H9 (cell line): ENCODE data around the gene FBXO2. TPM values are rescaled to one million over a fixed set of nuclear protein-coding genes. Genes with fewer than 3 reads are reported as not detected.

Experiments used
- DNase-seq: peaks from one replicate; pipeline ENCODE4 v3.0.0-alpha.2; 2017
- H2AFZ ChIP-seq: one replicate; pipeline ENCODE4 v1.6.1; 2013; ENCODE audit warnings: mild to moderate bottlenecking, low read length, control low read depth, moderate library complexity
- H2AK5ac ChIP-seq: 2 replicates; pipeline ENCODE4 v1.6.1; 2013; ENCODE audit warnings: low read length, control low read depth, mixed read lengths; ENCODE audit not compliant: insufficient read length
- H2BK120ac ChIP-seq: one replicate; pipeline ENCODE4 v1.6.1; 2013; ENCODE audit warnings: low read depth, mild to moderate bottlenecking, low read length, control low read depth, inconsistent platforms; ENCODE audit not compliant: poor library complexity, severe bottlenecking
- H2BK12ac ChIP-seq: 2 replicates; pipeline ENCODE4 v1.6.1; 2013; ENCODE audit warnings: low read length, control low read depth, mixed read lengths, low read depth; ENCODE audit not compliant: insufficient read length
- H2BK15ac ChIP-seq: 2 replicates; pipeline ENCODE4 v1.6.1; 2013; ENCODE audit warnings: low read depth, low read length, control low read depth
- H2BK20ac ChIP-seq: one replicate; pipeline ENCODE4 v1.6.1; 2013; ENCODE audit warnings: low read depth, mild to moderate bottlenecking, low read length, control low read depth, inconsistent platforms; ENCODE audit not compliant: poor library complexity, severe bottlenecking
- H2BK5ac ChIP-seq: 2 replicates; pipeline ENCODE4 v1.6.1; 2013; ENCODE audit warnings: low read length, control low read depth, mixed read lengths; ENCODE audit not compliant: insufficient read length
- H3K14ac ChIP-seq: 2 replicates; pipeline ENCODE4 v1.6.1; 2013; ENCODE audit warnings: low read length, control low read depth; ENCODE audit not compliant: insufficient read depth
- H3K18ac ChIP-seq: 2 replicates; pipeline ENCODE4 v1.6.1; 2013; ENCODE audit warnings: low read depth, mild to moderate bottlenecking, mixed read lengths, low read length, control low read depth; ENCODE audit not compliant: insufficient read length
- H3K23ac ChIP-seq: 2 replicates; pipeline ENCODE4 v1.6.1; 2013; ENCODE audit warnings: low read length, control low read depth, mixed read lengths, low read depth; ENCODE audit not compliant: insufficient read length
- H3K23me2 ChIP-seq: 2 replicates; pipeline ENCODE4 v1.6.1; 2013; ENCODE audit warnings: low read depth, mild to moderate bottlenecking, mixed read lengths, low read length, control low read depth; ENCODE audit not compliant: insufficient read length, poor library complexity, severe bottlenecking
- H3K27ac ChIP-seq: 2 replicates; pipeline ENCODE4 v1.5.1; 2013; ENCODE audit warnings: low read length, control low read depth, mixed read lengths, low read depth; ENCODE audit not compliant: insufficient read length
- H3K27me3 ChIP-seq: 2 replicates; pipeline ENCODE4 v1.6.1; 2013; ENCODE audit warnings: low read length, control low read depth, inconsistent platforms; ENCODE audit not compliant: insufficient read depth
- H3K4ac ChIP-seq: 2 replicates; pipeline ENCODE4 v1.6.1; 2013; ENCODE audit warnings: low read depth, mild to moderate bottlenecking, control low read depth, inconsistent platforms, low read length, moderate library complexity
- H3K4me1 ChIP-seq: 2 replicates; pipeline ENCODE4 v1.6.1; 2013; ENCODE audit warnings: low read length, control low read depth, inconsistent platforms; ENCODE audit not compliant: insufficient read depth
- H3K4me2 ChIP-seq: 2 replicates; pipeline ENCODE4 v1.6.1; 2013; ENCODE audit warnings: low read length, control low read depth, mixed read lengths; ENCODE audit not compliant: insufficient read length, insufficient read depth
- H3K56ac ChIP-seq: 2 replicates; pipeline ENCODE4 v1.6.1; 2013; ENCODE audit warnings: low read depth, mild to moderate bottlenecking, mixed read lengths, low read length, control low read depth; ENCODE audit not compliant: insufficient read length
- H3K79me1 ChIP-seq: 2 replicates; pipeline ENCODE4 v1.6.1; 2013; ENCODE audit warnings: low read depth, mild to moderate bottlenecking, moderate library complexity, low read length, control low read depth, inconsistent platforms; ENCODE audit not compliant: insufficient read depth, poor library complexity, severe bottlenecking
- H3K79me2 ChIP-seq: 2 replicates; pipeline ENCODE4 v1.6.1; 2013; ENCODE audit warnings: low read length, control low read depth, inconsistent platforms; ENCODE audit not compliant: insufficient read depth
- H3K9ac ChIP-seq: 2 replicates; pipeline ENCODE4 v1.6.1; 2013; ENCODE audit warnings: low read length, control low read depth, mixed read lengths; ENCODE audit not compliant: insufficient read length; ENCODE audit errors: extremely low read depth
- H3K9me3 ChIP-seq: one replicate; pipeline ENCODE4 v1.6.1; 2013; ENCODE audit warnings: low read depth, low read length, inconsistent platforms; ENCODE audit not compliant: control insufficient read depth
- H3T11ph ChIP-seq: one replicate; pipeline ENCODE4 v1.6.1; 2013; ENCODE audit warnings: mild to moderate bottlenecking, low read length, control low read depth, inconsistent platforms
- H4K20me1 ChIP-seq: one replicate; pipeline ENCODE4 v1.6.1; 2013; ENCODE audit not compliant: control insufficient read depth, insufficient read length, insufficient read depth
- H4K5ac ChIP-seq: 2 replicates; pipeline ENCODE4 v1.6.1; 2013; ENCODE audit warnings: low read depth, mild to moderate bottlenecking, mixed read lengths, low read length, control low read depth; ENCODE audit not compliant: insufficient read length
- H4K8ac ChIP-seq: replicated peaks from 2 replicates; pipeline ENCODE4 v1.6.1; 2013; ENCODE audit warnings: low read length, control low read depth, mixed read lengths, low read depth; ENCODE audit not compliant: insufficient read length
- H4K91ac ChIP-seq: 2 replicates; pipeline ENCODE4 v1.6.1; 2013; ENCODE audit warnings: low read depth, mild to moderate bottlenecking, moderate library complexity, mixed read lengths, low read length, control low read depth; ENCODE audit not compliant: insufficient read length
- H3K27ac Mint-ChIP-seq, 3 experiments: 2 replicates in 2 of 3; 3 replicates in 1 of 3; pipeline ENCODE4 v1.8.0; 2020 to 2021; ENCODE audit warnings: mixed read lengths in 3 of 3, mild to moderate bottlenecking in 1 of 3, moderate library complexity in 1 of 3
- H3K27me3 Mint-ChIP-seq: 2 replicates; pipeline ENCODE4 v1.8.0; 2021; ENCODE audit warnings: low read depth, mild to moderate bottlenecking, moderate library complexity, mixed read lengths
- H3K36me3 Mint-ChIP-seq, 3 experiments: 2 replicates in 2 of 3; 3 replicates in 1 of 3; pipeline ENCODE4 v1.8.0; 2020 to 2021; ENCODE audit warnings: low read depth in 3 of 3, mixed read lengths in 3 of 3; ENCODE audit not compliant: insufficient read depth in 1 of 3
- H3K4me1 Mint-ChIP-seq, 2 experiments: 2 replicates each; pipeline ENCODE4 v1.8.0; 2020; ENCODE audit warnings: mixed read lengths in 2 of 2
- H3K4me3 Mint-ChIP-seq, 2 experiments: 2 replicates in 1 of 2; 3 replicates in 1 of 2; pipeline ENCODE4 v1.8.0; 2020 to 2021; ENCODE audit warnings: mild to moderate bottlenecking in 2 of 2, mixed read lengths in 2 of 2, moderate library complexity in 1 of 2
- H3K9me3 Mint-ChIP-seq, 2 experiments: 2 replicates in 1 of 2; 3 replicates in 1 of 2; pipeline ENCODE4 v1.8.0; 2020; ENCODE audit warnings: mild to moderate bottlenecking in 2 of 2, mixed read lengths in 2 of 2, moderate library complexity in 1 of 2
- WGBS: extraction: QIAGEN DNeasy Blood & Tissue Kit; methylation state at CpG from one replicate; pipeline ENCODE4 v1.1.7; 2013; ENCODE audit warnings: missing lambda C conversion rate, low lambda C conversion rate, mixed read lengths; ENCODE audit not compliant: insufficient read length; ENCODE audit errors: extremely low coverage; 5-methylcytosine and 5-hydroxymethylcytosine counted together
- total RNA-seq: library from RNA; stranded (reverse); gene quantifications from 2 replicates; pipeline ENCODE4 v1.2.1, GENCODE V29; 2021
- TF ChIP-seq, protein P1 (sequence below): fragments of 200-600 bp; sonication (generic); conservative IDR thresholded peaks from 3 replicates; pipeline ENCODE4 v1.8.0; 2021; ENCODE audit warnings: antibody characterized with exemption, mild to moderate bottlenecking

The FBXO2 gene
- total RNA-seq, 1 experiment from 2014 or later, result 28.9 TPM

DNA sequence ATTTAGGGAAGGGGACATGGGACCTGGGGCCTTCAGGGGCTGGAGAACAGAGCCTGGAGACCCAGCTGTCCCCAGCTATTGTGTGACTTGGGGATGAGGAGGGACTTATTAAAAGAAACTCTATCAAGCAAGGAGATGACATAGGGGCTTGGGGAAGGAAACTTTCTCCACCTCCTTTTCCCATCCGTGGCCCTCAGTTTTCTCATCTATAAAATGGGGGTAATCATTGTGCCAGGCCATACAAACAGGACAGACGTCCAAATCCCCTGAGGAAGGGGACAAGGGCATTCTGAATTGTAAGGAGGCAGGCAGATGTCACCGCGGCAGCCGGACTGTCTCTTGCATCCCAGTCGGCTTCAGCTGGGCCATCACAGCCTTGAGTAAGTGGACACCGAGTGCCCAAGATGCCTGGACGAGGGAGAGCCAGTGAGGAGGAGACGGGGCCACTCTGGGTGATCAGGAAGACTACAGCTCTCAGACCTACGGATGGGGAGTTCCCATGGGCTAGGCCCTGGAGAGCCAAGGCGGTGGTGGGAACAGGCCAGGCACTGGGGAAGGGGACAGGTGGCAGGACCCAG is 1.9 kb downstream of the FBXO2 start:
- no peak overlapping the region for H4K8ac ChIP-seq
- no peak overlapping the region for H3K23ac ChIP-seq
- H3K4me1 ChIP-seq, result no peaks in the 10 kb centered on the region; the same call in 1 of the 2 replicates
- no peak overlapping the region for H3K4me2 ChIP-seq
- no peak overlapping the region for H4K5ac ChIP-seq
- H3K18ac ChIP-seq, result no peak overlapping the region
- no peaks in the 10 kb centered on the region for H4K20me1 ChIP-seq
- peaks cover 6 to 11% (median 9%) of the 10 kb centered on the region in 3 experiments for H3K36me3 Mint-ChIP-seq
- H3K9me3 Mint-ChIP-seq, result no peaks in the 10 kb centered on the region
- H2BK15ac ChIP-seq, result no peak overlapping the region
- no peak overlapping the region for H2BK20ac ChIP-seq
- no peak overlapping the region for H2AK5ac ChIP-seq
- TF ChIP-seq, protein P1, sequence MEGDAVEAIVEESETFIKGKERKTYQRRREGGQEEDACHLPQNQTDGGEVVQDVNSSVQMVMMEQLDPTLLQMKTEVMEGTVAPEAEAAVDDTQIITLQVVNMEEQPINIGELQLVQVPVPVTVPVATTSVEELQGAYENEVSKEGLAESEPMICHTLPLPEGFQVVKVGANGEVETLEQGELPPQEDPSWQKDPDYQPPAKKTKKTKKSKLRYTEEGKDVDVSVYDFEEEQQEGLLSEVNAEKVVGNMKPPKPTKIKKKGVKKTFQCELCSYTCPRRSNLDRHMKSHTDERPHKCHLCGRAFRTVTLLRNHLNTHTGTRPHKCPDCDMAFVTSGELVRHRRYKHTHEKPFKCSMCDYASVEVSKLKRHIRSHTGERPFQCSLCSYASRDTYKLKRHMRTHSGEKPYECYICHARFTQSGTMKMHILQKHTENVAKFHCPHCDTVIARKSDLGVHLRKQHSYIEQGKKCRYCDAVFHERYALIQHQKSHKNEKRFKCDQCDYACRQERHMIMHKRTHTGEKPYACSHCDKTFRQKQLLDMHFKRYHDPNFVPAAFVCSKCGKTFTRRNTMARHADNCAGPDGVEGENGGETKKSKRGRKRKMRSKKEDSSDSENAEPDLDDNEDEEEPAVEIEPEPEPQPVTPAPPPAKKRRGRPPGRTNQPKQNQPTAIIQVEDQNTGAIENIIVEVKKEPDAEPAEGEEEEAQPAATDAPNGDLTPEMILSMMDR, result no peak
- no peaks in the 10 kb centered on the region for H3K79me1 ChIP-seq
- DNase-seq, result no peak
- peak overlapping the region; percentile 27 to 50; a peak in 4 of 5 replicates for H3K4me3 Mint-ChIP-seq
- peaks cover 49% of the 10 kb centered on the region for H3K27me3 Mint-ChIP-seq
- H3K27ac ChIP-seq, result no peak overlapping the region
- H3K9ac ChIP-seq, result no peak overlapping the region
- no peak overlapping the region for H3K4ac ChIP-seq
- peaks cover 9% of the 10 kb centered on the region for H3K23me2 ChIP-seq
- H3K56ac ChIP-seq, result no peak overlapping the region
- H2BK120ac ChIP-seq, result no peak overlapping the region
- no peaks in the 10 kb centered on the region for H3K9me3 ChIP-seq
- no peak overlapping the region for H4K91ac ChIP-seq
- H3K27ac Mint-ChIP-seq, result no peak overlapping the region
- H3K27me3 ChIP-seq, result no peaks in the 10 kb centered on the region; the same call in 1 of the 2 replicates
- no CpG with 5 or more reads among the region's 11 CpGs for WGBS
- H3K4me1 Mint-ChIP-seq, result peaks cover 26 to 36% of the 10 kb centered on the region in 2 experiments
- no peaks in the 10 kb centered on the region for H3K79me2 ChIP-seq
- no peak overlapping the region for H2AFZ ChIP-seq
- no peak overlapping the region for H2BK12ac ChIP-seq
- H3K14ac ChIP-seq, result no peak overlapping the region
- no peak overlapping the region for H3T11ph ChIP-seq
- H2BK5ac ChIP-seq, result no peak overlapping the region
